Measurements from ENCODE around the gene CCDC68.
"Not testable (repeated sequence)": the region's sequence is repeated elsewhere in the genome, so short reads cannot be mapped to it uniquely, and the experiment has no call there.

Gene CCDC68
- 0.20 to 0.31 reads per million in 2 donors for total RNA-seq

DNA sequence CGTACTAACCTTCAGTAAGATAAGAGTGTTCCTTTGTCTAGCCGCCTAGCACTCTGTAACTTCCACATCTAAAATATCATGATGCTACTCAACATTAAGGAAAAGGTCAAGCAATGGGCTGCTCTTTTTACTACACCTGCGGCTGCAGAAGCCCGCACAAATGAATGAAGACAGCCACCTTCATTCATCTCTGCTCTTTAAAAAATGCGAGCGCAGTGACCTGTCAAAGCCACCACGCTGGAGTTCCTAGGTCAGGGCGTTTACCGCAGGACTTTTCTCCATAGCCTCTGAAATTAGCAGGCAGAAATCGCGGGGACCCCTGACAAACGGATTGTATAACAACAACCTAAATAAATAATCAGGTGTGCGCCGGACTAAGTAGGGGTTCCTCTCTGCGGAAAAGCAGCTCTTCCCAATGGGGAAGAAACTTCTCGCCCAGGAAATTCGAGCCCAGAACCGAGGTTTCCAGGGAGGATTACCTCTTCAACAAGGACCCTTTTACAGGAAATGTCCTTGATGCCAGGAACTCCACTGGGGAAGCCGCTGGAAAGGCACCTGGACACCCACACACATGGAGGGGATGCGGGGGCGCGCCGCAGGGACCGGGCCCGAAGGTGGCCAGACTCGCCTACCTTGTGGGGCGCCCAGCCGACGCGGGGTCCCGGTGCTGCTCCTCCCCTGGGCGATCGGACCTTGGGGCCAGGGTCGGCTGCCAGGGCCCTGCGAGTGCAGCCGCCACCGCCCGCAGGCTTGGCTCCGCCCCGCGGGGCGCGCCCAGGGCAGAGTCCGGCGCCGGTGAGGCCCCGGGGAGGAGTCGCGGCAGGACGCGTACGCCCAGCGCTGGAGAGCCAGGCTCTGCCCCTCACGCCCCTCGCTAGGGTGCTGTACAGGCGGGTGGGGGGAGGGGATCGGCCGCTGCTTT, at the start of gene CCDC68:
Gene CCDC68 (minus strand): TSS at position 758 of the 922 bp plus-strand sequence. CDS start 16,670 bp downstream, outside the sequence.
- DNase-seq, result no peak

- DNase-seq, result no peak
Measured at GRCh38 chr18:55007602-55008001, 48.3 kb upstream of the CCDC68 start.

GRCh38 chr18:55003695-55004094, 44.4 kb upstream of the CCDC68 start:
- DNase-seq, result no peak

DNA sequence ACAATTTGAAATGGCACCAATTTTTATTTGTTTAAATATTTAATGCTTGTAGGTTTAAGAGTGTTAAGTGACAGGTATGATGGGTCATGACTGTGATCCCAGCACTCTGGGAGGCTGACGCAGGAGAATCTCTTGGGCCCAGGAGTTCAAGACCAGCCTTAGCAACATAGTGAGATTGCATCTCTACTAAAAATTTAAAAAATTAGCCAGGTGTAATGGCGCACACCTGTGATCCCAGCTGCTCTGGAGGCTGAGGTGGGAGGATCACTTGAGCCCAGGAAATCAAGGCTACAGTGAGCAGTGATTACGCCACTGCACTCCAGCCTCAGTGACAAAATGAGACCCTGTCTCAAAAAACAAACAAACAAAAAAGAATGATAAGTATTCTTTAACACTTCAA, 43.0 kb upstream of the CCDC68 start:
- DNase-seq, result no peak

- no peak for DNase-seq
Measured at GRCh38 chr18:55001394-55002024, 42.2 kb upstream of the CCDC68 start.

GRCh38 chr18:55000529-55000928, 41.3 kb upstream of the CCDC68 start:
- DNase-seq, result no peak

DNA sequence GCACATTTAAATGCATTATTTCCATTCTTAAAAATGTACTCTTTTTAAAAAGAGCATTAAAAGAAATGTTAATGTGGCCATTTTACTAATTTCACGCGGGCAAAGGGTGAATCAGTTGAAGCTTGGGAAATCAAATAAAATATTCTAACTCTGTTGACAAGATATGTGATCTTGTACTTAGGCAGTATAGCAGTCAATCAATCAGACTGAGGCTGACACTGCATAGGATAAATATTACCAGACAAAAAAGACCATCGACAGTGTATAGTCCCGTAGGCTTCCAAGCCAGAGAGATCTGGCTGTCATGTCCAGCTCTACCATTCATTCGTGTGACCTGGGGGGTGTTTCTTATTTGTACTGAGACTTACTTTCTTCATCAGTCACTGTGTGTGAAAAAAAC, 39.8 kb upstream of the CCDC68 start:
- DNase-seq, result no peak

DNA sequence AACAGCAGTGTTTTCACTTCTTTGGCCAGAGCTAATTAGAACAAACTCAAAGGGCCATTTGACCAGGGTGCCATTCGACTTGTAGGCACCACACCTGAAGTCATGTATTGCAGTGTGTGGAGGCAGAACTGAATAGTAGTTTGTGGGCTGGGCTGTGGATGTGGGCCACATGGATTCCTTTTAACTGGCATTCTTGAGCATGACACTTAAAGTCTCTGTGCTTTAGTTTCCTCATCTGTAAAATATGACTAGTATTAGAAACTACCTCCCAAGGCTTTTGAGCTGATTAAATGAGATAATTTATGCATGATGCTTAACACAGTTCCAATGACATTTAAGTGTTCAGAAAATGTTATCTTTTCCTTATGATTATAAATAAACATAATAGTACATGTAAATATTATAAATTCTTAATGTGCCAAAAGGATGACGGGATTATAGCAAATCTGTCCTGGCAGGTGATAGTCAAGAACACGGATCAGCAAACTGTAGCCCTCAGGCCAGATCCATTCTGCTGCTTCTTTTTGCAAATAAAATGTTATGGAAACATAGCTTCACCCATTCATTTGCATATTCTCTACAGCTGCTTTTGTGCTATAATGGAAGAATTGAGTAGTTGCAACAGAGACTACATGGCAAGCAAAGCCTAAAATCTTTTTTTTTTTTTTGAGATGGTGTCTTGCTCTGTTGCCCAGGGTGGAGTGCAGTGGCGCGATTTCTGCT, 36.3 kb upstream of the CCDC68 start:
- no peak for DNase-seq

DNA sequence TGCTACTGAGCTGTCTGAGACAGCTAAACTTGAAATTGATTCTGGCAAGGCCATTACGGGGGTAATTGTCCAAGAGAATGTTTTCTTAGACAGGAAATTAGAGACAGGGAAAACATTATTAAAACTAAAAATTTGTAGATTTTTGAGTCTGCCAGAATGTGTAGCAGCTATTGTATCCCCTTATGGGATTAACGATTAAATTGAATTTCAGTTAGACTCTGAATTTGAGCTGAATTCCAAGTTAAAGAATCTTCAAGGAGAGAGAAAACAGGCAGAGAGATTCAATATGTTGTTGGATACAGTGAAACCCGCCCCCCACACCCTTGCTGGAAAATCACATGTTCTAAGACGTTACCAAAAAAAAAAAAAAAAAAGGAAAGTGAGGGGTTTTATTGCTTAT, 32.7 kb upstream of the CCDC68 start:
- DNase-seq, result no peak

GRCh38 chr18:54984908-54985307, 25.6 kb upstream of the CCDC68 start:
- no peak for DNase-seq

- no peak for DNase-seq
Measured at GRCh38 chr18:54983791-54984190, 24.5 kb upstream of the CCDC68 start.

GRCh38 chr18:54983041-54983686, 23.9 kb upstream of the CCDC68 start:
- peak in 1 of 5 experiments; percentile 65 for DNase-seq

DNA sequence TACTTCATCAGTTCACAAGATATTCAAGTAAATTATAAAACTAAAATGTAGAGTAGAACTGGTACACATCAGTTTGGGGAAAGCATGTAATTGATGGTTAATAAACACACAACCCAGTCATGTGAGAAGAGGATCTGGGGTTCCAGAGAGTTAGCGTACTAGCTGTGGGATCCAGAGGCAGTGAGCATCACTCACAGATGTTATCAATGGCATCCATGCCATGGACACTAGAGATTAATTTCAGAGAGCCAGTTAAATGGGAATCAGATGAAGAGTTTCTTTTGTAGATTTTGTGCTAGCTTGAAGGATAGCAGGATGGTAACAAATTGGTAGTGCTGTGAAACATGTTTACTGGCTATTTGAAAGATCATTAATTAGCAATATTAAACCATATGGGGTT, 21.8 kb upstream of the CCDC68 start:
- no peak for DNase-seq

DNA sequence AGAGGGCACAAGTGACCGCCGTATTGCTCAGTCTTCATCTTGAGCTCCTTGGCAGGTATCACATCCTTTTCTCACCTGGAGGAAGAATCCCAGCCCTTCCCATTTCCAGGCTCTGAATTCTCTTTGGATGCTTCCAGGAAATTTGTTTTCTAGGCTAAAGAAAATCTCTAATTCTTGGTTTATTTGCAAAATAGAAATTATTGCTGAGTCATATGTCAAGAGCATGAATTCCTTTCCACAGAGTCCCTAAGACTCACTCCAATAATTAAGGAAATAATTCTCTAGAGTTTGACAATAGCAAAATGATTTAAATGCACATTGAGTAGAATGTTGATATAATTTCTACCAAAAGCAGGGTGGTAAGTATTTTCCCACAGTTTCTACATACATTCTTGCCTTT, 16.3 kb upstream of the CCDC68 start:
- no peak for DNase-seq

GRCh38 chr18:54973046-54973445, 13.8 kb upstream of the CCDC68 start:
- DNase-seq, result no peak

DNA sequence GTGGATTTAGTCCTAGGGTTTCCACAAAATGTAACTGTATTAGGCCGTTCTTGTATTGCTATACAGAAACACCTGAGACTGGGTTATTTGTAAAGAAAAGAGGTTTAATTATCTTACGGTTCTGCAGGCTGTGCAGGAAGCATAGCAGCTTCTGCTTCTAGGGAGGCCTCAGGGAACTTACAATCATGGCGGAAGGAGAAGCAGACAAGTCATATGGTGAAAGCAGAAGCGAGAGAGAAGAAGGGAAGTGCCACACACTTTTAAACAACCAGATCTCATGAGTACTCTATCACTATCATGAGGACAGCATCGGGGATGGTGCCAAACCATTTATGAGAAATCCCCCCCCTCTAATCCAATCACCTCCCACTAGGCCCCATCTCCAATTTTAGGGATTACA, 9.5 kb upstream of the CCDC68 start:
- DNase-seq, result no peak

DNA sequence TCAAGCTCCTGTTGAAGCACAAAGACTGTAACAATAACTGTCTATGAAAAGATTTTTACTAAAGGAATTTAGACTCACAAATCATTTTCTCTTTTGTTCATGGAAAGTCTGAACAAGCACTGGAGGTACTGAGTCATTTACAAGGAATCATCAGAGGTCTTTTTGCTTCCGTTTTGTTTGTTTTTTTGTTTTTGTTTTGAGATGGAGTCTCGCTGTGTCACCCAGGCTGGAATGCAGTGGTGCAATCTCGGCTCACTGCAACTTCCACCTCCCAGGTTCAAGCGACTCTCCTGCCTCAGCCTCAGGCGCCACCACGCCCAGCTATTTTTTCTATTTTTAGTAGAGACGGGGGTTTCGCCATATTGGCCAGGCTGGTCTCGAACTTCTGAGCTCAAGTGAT, 9.0 kb upstream of the CCDC68 start:
- DNase-seq, result not testable (repeated sequence)

DNA sequence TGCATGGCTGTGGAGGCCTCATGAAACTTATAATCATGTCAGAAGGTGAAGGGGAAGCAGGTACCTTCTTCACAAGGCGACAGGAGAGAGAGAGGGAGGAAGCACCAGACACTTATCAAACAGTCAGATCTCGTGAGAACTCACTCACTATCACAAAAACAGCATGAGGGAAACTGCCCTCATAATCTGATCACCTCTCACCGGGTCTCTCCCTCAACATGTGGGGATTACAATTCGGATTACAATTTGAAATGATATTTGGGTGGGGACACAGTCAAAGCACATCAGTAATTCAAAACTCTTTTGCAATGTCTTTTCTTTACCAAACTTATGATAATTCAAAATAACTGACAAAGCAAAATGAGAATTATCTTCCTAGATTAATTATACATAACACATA, 8.5 kb upstream of the CCDC68 start:
- no peak for DNase-seq

DNA sequence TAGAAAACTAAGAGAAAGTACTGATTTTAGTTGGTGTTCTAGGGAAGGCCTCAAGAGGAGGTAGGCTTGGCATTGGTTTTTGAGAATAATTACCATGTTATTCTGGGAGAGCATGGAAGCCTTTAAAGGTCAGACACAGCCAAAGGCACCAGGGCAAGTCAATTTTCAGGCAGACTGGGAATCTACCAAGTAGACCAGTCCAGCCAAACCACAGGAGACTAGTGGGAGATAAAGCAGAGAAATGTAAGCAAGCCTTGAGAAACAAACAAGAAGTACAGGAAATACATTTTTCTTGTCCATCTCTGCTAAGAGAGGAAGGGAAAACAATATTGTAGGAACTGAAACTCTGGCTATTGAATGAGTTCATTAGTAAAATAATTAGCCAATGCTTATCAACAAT, 5.5 kb upstream of the CCDC68 start:
- DNase-seq, result no peak

DNA sequence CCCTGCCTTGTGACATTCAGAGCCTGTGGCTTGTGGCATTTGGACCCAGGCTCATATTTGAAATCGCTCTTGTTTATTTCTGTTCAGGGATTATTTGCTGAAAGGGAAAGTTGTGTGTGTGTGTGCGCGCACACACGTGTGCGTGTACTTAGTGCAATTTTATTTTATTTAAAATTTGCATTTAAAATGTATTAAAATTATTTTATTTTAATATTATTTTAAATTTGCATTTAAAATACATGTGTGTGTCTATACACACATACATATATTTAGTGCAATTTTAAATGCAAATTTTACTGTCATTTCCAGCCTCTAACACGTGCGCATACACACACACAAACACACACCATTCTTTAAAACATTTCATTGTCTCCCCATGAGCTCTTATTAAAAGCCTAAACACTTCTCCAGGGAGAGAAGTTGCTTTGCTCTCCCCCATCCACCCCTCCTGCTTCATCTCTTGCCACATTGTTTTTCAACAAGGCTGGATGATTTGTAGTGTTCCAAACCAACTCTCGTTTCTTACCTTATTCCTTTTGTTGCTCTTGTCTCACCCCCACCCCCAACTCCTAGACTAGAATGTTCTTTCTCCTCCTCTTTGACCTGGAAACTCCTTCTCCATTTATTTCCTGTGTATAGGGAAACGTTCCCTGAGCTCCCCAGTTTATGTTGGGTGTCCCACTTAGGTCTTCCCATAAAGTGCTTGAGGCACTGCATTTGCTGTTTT, 3.8 kb upstream of the CCDC68 start:
- no peak for DNase-seq

GRCh38 chr18:54961868-54962267, 2.6 kb upstream of the CCDC68 start:
- DNase-seq, result no peak

GRCh38 chr18:54961016-54961423, 1.8 kb upstream of the CCDC68 start:
- no peak for DNase-seq

All from T-helper 2 cell (primary cell).